K562 (cell line): ENCODE measurements around the gene CHI3L1. TPM values are rescaled to one million over a fixed set of nuclear protein-coding genes. Genes with fewer than 3 reads are reported as not detected.

Experiments used
- ATAC-seq: fragments of 200-7000 bp; cut with Tn5 transposase; 3 replicates; pipeline ENCODE4 v1.9.1; 2020; ENCODE audit warnings: moderate library complexity
- BruUV-seq: library from RNA; stranded (reverse); fragments of 400-500 nt; replicated peaks from 2 replicates; lab custom pipeline; 2021; lab: Mats Ljungman, UMichigan
- CTCF ChIA-PET: fragments of 300-600 bp; formaldehyde crosslinking; extraction: SDS; loops from one replicate; lab custom pipeline; 2021; ENCODE audit warnings: low intra/inter-chr PET ratio; lab: Yijun Ruan, JAX
- POLR2A ChIA-PET: fragments of 300-600, 350-650 bp; sonication (Branson Sonifier 250); formaldehyde crosslinking; extraction: SDS; loops from one replicate; lab custom pipeline; 2021; ENCODE audit warnings: antibody characterized with exemption, inconsistent platforms; lab: Yijun Ruan, JAX
- DNase-seq, 4 experiments: peaks; one replicate each; pipeline versions ENCODE4 v3.0.0 to v3.0.0-alpha.2; 2011 to 2018; ENCODE audit warnings: low spot score in 3 of 4, mixed read lengths in 3 of 4; ENCODE audit errors: extremely low read depth in 1 of 4
- FAIRE-seq: peaks from 2 replicates; lab custom pipeline; 2011; peaks lifted over from hg19 to GRCh38; lab: Jason Lieb, UNC
- H2AFZ ChIP-seq: 2 replicates; pipeline ENCODE4 v1.6.0; 2011; ENCODE audit warnings: low read depth, low read length, control low read depth, inconsistent platforms
- H3K27ac ChIP-seq: fragments of 200-600 bp; 3 replicates; pipeline ENCODE4 v1.8.0; 2011; ENCODE audit warnings: low read depth, mild to moderate bottlenecking, control low read depth, inconsistent platforms, low read length, moderate library complexity, mixed read lengths; ENCODE audit errors: extremely low read depth
- H3K27me3 ChIP-seq, 2 experiments: fragments of 300-600 bp in 1 of 2; 2 replicates in 1 of 2; 3 replicates in 1 of 2; pipeline versions ENCODE4 v1.6.0 to v1.8.0; 2011; ENCODE audit warnings: inconsistent platforms in 2 of 2, low read length in 2 of 2, mild to moderate bottlenecking in 1 of 2, mixed read lengths in 1 of 2, moderate library complexity in 1 of 2; ENCODE audit not compliant: control insufficient read depth in 2 of 2, insufficient read depth in 2 of 2
- H3K36me3 ChIP-seq: fragments of 300-600 bp; 3 replicates; pipeline ENCODE4 v1.8.0; 2011; ENCODE audit warnings: mild to moderate bottlenecking, low read length, inconsistent platforms; ENCODE audit not compliant: control insufficient read depth, insufficient read depth
- H3K4me1 ChIP-seq, 2 experiments: fragments of 200-600 bp in 1 of 2; replicated peaks in 1 of 2; 2 replicates in 1 of 2; 3 replicates in 1 of 2; pipeline versions ENCODE4 v1.5.1 to v1.8.0; 2011; ENCODE audit warnings: inconsistent platforms in 2 of 2, low read length in 2 of 2, mild to moderate bottlenecking in 1 of 2, mixed read lengths in 1 of 2, moderate library complexity in 1 of 2; ENCODE audit not compliant: control insufficient read depth in 2 of 2, insufficient read depth in 2 of 2
- H3K4me2 ChIP-seq: 2 replicates; pipeline ENCODE4 v1.6.1; 2011; ENCODE audit warnings: low read length, control low read depth, inconsistent platforms, mixed read lengths; ENCODE audit not compliant: insufficient read depth
- H3K4me3 ChIP-seq: fragments of 200-600 bp; sonication (generic), shearing (Covaris generic); 2 replicates; pipeline ENCODE4 v1.5.1; 2016; ENCODE audit warnings: control low read depth, inconsistent platforms
- H3K79me2 ChIP-seq: fragments of 200-600 bp; 3 replicates; pipeline ENCODE4 v1.8.0; 2011; ENCODE audit warnings: low read length, inconsistent platforms; ENCODE audit not compliant: control insufficient read depth, insufficient read depth
- H3K9ac ChIP-seq, 2 experiments: 2 replicates each; pipeline versions ENCODE4 v1.6.0 to v1.6.1; 2011; ENCODE audit warnings: low read depth in 2 of 2, low read length in 2 of 2, control low read depth in 1 of 2, inconsistent platforms in 1 of 2, mild to moderate bottlenecking in 1 of 2, mixed read lengths in 1 of 2; ENCODE audit not compliant: insufficient read depth in 1 of 2
- H3K9me1 ChIP-seq: one replicate; pipeline ENCODE4 v1.6.0; 2011; ENCODE audit warnings: inconsistent platforms, mild to moderate bottlenecking, low read length, moderate library complexity; ENCODE audit not compliant: control insufficient read depth, insufficient read depth
- H3K9me3 ChIP-seq: replicated peaks from 2 replicates; pipeline ENCODE4 v1.5.1; 2011; ENCODE audit warnings: low read depth, low read length, inconsistent platforms; ENCODE audit not compliant: control insufficient read depth, insufficient read depth
- H4K20me1 ChIP-seq: replicated peaks from 2 replicates; pipeline ENCODE4 v1.6.1; 2011; ENCODE audit warnings: low read length, inconsistent platforms, mixed read lengths; ENCODE audit not compliant: control insufficient read depth, insufficient read depth
- CREB3L1 ChIP-seq: fragments of 450-650 bp; IDR thresholded peaks from 2 replicates; pipeline ENCODE4 v1.6.1; 2014; ENCODE audit warnings: low read depth, mild to moderate bottlenecking, moderate library complexity, borderline replicate concordance
- MAFK ChIP-seq: IDR thresholded peaks from 2 replicates; pipeline ENCODE4 v1.6.1; 2011; ENCODE audit warnings: low read length, improper control_type of control experiment
- RHOXF2B ChIP-seq: fragments of 250-450 bp; sonication (Bioruptor Pico); conservative IDR thresholded peaks from 2 replicates; pipeline ENCODE4 v1.5.1; 2021
- whole genome bisulfite sequencing: fragments of 100-300 bp; shearing (Covaris generic); methylation state at CpG from one replicate; pipeline ENCODE4 v1.1.6; 2016; ENCODE audit warnings: low coverage, mixed read lengths; ENCODE audit not compliant: insufficient coverage; ENCODE audit errors: missing lambda C conversion rate; 5-methylcytosine and 5-hydroxymethylcytosine counted together
- in situ Hi-C: fragments of 300-500 bp; cut with MboI; formaldehyde crosslinking; loops from 4 replicates; pipeline ENCODE4 v1.15.0; 2018; ENCODE audit warnings: inconsistent platforms, mixed read lengths
- intact Hi-C: fragments of 100-400 bp; cut with micrococcal nuclease; formaldehyde crosslinking; loops from 2 replicates; pipeline ENCODE4 v1.14.2; 2022
- polyA plus RNA-seq, 8 experiments: library from polyadenylated mRNA; depleted of rRNA in 4 of 8; stranded (reverse) in 5 of 8; unstranded in 3 of 8; fragments of >200 nt; fragmentation: Nextera tagmentation in 2 of 8; fragmentation: Illumina TruSeq in 1 of 8; extraction: Ambion mirVana in 2 of 8; extraction: Trizol in 1 of 8; gene quantifications; 2 replicates each; pipeline versions ENCODE4 v1.2.1 to v1.2.3, GENCODE V29; 2011 to 2014; ENCODE audit warnings: inconsistent platforms in 1 of 8, missing spikeins in 1 of 8
- total RNA-seq, 7 experiments: library from RNA; depleted of rRNA in 6 of 7; stranded (reverse); fragments of >200 nt in 6 of 7; fragmentation: Illumina TruSeq in 2 of 7; extraction: Trizol in 2 of 7; gene quantifications; 2 replicates each; pipeline versions ENCODE4 v1.2.1 to v1.2.3, GENCODE V29; 2011 to 2021; ENCODE audit warnings: low replicate concordance in 1 of 7

The CHI3L1 gene
- total and polyA plus RNA-seq, 9 of the 15 experiments (the other 6 are each of a cell fraction or from before 2014, with no cell fraction given), result not detected

- Histone ChIP-seq H3K4me1 (0 out of 5 replicates have a peak, but pooled peaks cover 0 to 2% of the 10 kb centered on the region in 2 experiments), H3K4me3 (no peak overlapping the region)
- intact Hi-C loops, result no loop called here
Measured at GRCh38 chr1:203178821-203179666, 7.5 kb downstream of the CHI3L1 start.

More at GRCh38 chr1:203178821-203179666, 7.5 kb downstream of the CHI3L1 start:
- H3K36me3 ChIP-seq, result no peaks in the 10 kb centered on the region
- no peak overlapping the region for H3K27ac ChIP-seq
- POLR2A ChIA-PET, result interaction anchor here (0.6 to 0.7 kb wide), 3 partner anchors 27 to 152 kb away, joined by 3 read pairs; no protein-coding TSS in a partner anchor
- peaks cover 19% of the 10 kb centered on the region for H4K20me1 ChIP-seq
- H3K9ac ChIP-seq, result no peak overlapping the region
- H3K27me3 ChIP-seq, result peaks cover 19 to 79% of the 10 kb centered on the region in 2 experiments; a peak in 4 of 5 replicates
- H3K9me1 ChIP-seq, result no peaks in the 10 kb centered on the region
- DNase-seq (no peak), FAIRE-seq (no peak), ATAC-seq (no peak)
- 0% methylated on average over 14 of the region's 14 CpGs for WGBS
- in situ Hi-C loops, result no loop called here
- CTCF ChIA-PET, result no interaction called here
- BruUV-seq, result no TSS peak
- TF ChIP-seq RHOXF2B (CRISPR knock-in tag), result no peak
- TF ChIP-seq MAFK, result no peak
- TF ChIP-seq CREB3L1, result no peak
- no peak overlapping the region for H3K4me2 ChIP-seq
- no peaks in the 10 kb centered on the region for H3K9me3 ChIP-seq
- H3K79me2 ChIP-seq, result no peaks in the 10 kb centered on the region
- no peak overlapping the region for H2AFZ ChIP-seq
